Upper lobe of left lung (tissue), 4 donors: ENCODE measurements around the gene RFC4.

Experiments used
- CTCF ChIP-seq, 6 experiments: fragments of 450-650 bp in 4 of 6; fragments of 200-600 bp in 2 of 6; sonication (generic) in 2 of 6; IDR thresholded peaks; one replicate each; pipeline ENCODE4 v1.5.1; 2016 to 2019; ENCODE audit warnings: antibody characterized with exemption in 6 of 6
- EP300 ChIP-seq, 4 donors: sonication (generic); formaldehyde crosslinking; IDR thresholded peaks; one replicate each; pipeline ENCODE4 v1.5.1; 2017; ENCODE audit warnings: antibody characterized with exemption in 4 of 4, control low read depth in 2 of 4
- POLR2AphosphoS5 ChIP-seq, 2 donors: sonication (generic); formaldehyde crosslinking; IDR thresholded peaks; one replicate each; pipeline ENCODE4 v1.5.1; 2017; ENCODE audit warnings: antibody characterized with exemption in 2 of 2

DNA sequence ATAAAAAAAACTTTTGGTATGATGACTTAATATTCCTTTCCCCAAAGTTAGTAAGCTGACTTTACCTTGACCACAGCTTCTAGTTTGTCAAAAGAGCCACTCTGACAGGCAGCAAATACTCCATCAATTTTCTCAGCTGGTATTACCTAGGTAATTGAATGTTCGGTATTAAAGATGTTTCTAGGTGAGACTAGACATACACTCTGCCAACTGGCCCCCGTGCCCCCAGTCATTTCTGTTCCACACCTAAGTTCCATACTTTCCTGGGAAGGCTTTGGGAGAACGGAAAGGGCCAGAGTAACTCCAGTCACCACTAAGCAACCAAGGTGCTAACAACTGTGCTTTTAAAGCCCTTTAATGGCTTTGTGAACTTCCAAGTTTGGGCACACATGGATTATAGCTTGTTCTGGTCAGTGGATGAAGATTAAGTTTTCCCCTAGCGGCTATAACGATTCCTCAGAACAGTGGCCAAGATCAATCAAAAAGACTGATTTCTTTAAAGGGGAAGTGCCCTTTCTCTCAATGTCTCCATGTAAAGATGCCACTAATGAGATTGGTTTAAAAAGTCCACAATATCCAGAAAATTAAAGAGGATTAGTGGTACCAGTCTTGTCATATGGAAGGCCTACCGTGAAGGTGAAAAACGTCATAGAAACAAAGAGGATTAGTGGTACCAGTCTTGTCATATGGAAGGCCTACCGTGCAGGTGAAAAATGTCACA, 15.9 kb downstream of the RFC4 start:
- no peak for TF ChIP-seq EP300 (IDR thresholded peaks at IDR 0.05)
- no peak for TF ChIP-seq CTCF (IDR thresholded peaks at IDR 0.05)
- TF ChIP-seq POLR2AphosphoS5 (IDR thresholded peaks at IDR 0.05), result no peak
